ENCODE results near the gene RAP2B.

RAP2B gene

GRCh38 chr3:153162513-153163392, 727 bp downstream of the RAP2B start:
- TF ChIP-seq POLR2A (IDR thresholded peaks at IDR 0.05; ENCODE audit: extremely low read depth, insufficient read length) (no peak), MYC (IDR thresholded peaks at IDR 0.05; ENCODE audit: low read depth, low read length) (no peak), CTCF (IDR thresholded peaks at IDR 0.05; ENCODE audit: low read depth, low read length) (no peak)
- TF ChIP-seq, protein P1, sequence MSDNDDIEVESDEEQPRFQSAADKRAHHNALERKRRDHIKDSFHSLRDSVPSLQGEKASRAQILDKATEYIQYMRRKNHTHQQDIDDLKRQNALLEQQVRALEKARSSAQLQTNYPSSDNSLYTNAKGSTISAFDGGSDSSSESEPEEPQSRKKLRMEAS (IDR thresholded peaks at IDR 0.05; ENCODE audit: low read depth, low read length): no peak
- peak; percentile 66 for DNase-seq (ENCODE audit: low read depth)
- peak overlapping the region; percentile 90 for H3K4me3 ChIP-seq (ENCODE audit: low read depth, low read length)

- H3K4me3 ChIP-seq (ENCODE audit: low read depth, low read length): peak overlapping the region; percentile 90
- peak; percentile 63 for DNase-seq (ENCODE audit: low read depth)
- TF ChIP-seq, protein P1 (IDR thresholded peaks at IDR 0.05; ENCODE audit: low read depth, low read length): no peak
- no peak for TF ChIP-seq MYC (IDR thresholded peaks at IDR 0.05; ENCODE audit: low read depth, low read length)
- TF ChIP-seq CTCF (IDR thresholded peaks at IDR 0.05; ENCODE audit: low read depth, low read length): no peak
- no peak for TF ChIP-seq POLR2A (IDR thresholded peaks at IDR 0.05; ENCODE audit: extremely low read depth, insufficient read length)
These were observed 1.3 kb downstream of the RAP2B start for GRCh38 chr3:153163393-153163724.

DNA sequence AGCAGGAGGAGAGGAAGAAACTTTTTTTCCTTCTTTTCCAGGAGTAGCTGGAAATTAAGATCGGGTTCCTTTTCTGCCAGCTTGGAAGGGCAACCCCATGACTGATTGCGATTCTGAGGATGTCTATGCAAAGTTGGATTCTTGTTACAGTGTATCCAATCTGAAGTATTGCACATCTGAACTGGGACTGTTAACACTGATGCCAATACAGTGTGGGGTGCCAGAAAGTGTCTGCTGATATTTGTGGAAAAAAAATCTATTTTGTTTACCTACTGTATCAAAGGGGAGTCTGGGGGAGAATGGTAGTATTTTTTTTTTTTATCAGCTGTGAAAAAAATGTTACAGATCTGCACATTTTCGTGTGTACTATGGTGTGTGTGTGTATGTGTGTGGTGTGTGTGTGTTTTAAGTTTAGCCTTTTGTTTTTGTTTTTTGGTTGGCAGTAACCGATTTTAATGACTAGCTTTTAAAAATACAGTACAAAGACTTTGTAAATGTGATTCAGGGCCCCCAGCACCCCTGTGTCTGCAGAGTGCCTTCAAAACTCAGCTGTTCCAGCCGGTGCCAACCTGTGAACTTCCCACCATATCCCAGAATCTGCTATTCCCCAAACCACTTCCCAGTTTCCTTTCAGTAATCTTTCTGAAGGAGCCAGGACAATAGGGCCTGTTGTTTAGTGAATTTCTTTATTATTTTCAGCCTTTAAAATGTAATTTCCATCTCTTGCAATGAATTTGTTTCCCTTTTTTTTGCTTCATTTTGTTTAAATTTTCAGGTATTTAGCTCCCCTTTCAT, 1.9 kb downstream of the RAP2B start:
- TF ChIP-seq, protein P1 (IDR thresholded peaks at IDR 0.05; ENCODE audit: low read depth, low read length): no peak
- no peak for TF ChIP-seq POLR2A (IDR thresholded peaks at IDR 0.05; ENCODE audit: extremely low read depth, insufficient read length)
- TF ChIP-seq CTCF (IDR thresholded peaks at IDR 0.05; ENCODE audit: low read depth, low read length): no peak
- no peak for TF ChIP-seq MYC (IDR thresholded peaks at IDR 0.05; ENCODE audit: low read depth, low read length)
- H3K4me3 ChIP-seq (ENCODE audit: low read depth, low read length): peak overlapping the region; percentile 90
- peak; percentile 31 for DNase-seq (ENCODE audit: low read depth)

- peak; percentile 62 for DNase-seq (ENCODE audit: low read depth)
- H3K4me3 ChIP-seq (ENCODE audit: low read depth, low read length): peak overlapping the region; percentile 90
- TF ChIP-seq CTCF (IDR thresholded peaks at IDR 0.05; ENCODE audit: low read depth, low read length) (no peak), MYC (IDR thresholded peaks at IDR 0.05; ENCODE audit: low read depth, low read length) (no peak), POLR2A (IDR thresholded peaks at IDR 0.05; ENCODE audit: extremely low read depth, insufficient read length) (no peak)
- TF ChIP-seq, protein P1 (IDR thresholded peaks at IDR 0.05; ENCODE audit: low read depth, low read length): no peak
These were observed 3.2 kb downstream of the RAP2B start for GRCh38 chr3:153165261-153165681.

- H3K4me3 ChIP-seq (ENCODE audit: low read depth, low read length): peak overlapping the region; percentile 90
- peak; percentile 62 for DNase-seq (ENCODE audit: low read depth)
- TF ChIP-seq MYC (IDR thresholded peaks at IDR 0.05; ENCODE audit: low read depth, low read length): no peak
These were observed 4.2 kb downstream of the RAP2B start for GRCh38 chr3:153166206-153166605.

- DNase-seq (ENCODE audit: low read depth): no peak
- TF ChIP-seq, protein P1 (IDR thresholded peaks at IDR 0.05; ENCODE audit: low read depth, low read length): no peak
- TF ChIP-seq CTCF (IDR thresholded peaks at IDR 0.05; ENCODE audit: low read depth, low read length) (no peak), POLR2A (IDR thresholded peaks at IDR 0.05; ENCODE audit: extremely low read depth, insufficient read length) (no peak), MYC (IDR thresholded peaks at IDR 0.05; ENCODE audit: low read depth, low read length) (no peak)
- H3K4me3 ChIP-seq (ENCODE audit: low read depth, low read length): peak overlapping the region; percentile 23
These were observed 4.8 kb downstream of the RAP2B start for GRCh38 chr3:153166796-153167195.
